OCI-LY7 (cell line): ENCODE measurements around the gene SLC30A1. TPM values are rescaled to one million over a fixed set of nuclear protein-coding genes. Genes with fewer than 3 reads are reported as not detected.

Experiments used
- BruUV-seq: library from RNA; stranded (reverse); fragments of 400-500 nt; replicated peaks from 2 replicates; lab custom pipeline; 2021; lab: Mats Ljungman, UMichigan
- CTCF ChIA-PET: fragments of 300-600 bp; sonication (Branson Sonifier 250); formaldehyde crosslinking; loops from one replicate; lab custom pipeline; 2022; ENCODE audit warnings: antibody characterized with exemption; ENCODE audit not compliant: unreplicated experiment; lab: Charles Lee
- POLR2A ChIA-PET: fragments of 300-600 bp; sonication (Branson Sonifier 250); formaldehyde crosslinking; loops from one replicate; lab custom pipeline; 2022; ENCODE audit warnings: antibody characterized with exemption; lab: Charles Lee
- DNase-seq: peaks from one replicate; pipeline ENCODE4 v3.0.0-alpha.2; 2015; ENCODE audit warnings: low spot score
- H2AFZ ChIP-seq: fragments of 200-600 bp; sonication (generic), shearing (Covaris generic); 2 replicates; pipeline ENCODE4 v1.6.1; 2014; ENCODE audit warnings: mild to moderate bottlenecking, antibody characterized with exemption, low read length, moderate library complexity
- H3K27ac ChIP-seq: fragments of 200-600 bp; sonication (generic); 2 replicates; pipeline ENCODE4 v1.5.1; 2014; ENCODE audit warnings: mixed run types, low read depth, mild to moderate bottlenecking, moderate library complexity, low read length, inconsistent platforms; ENCODE audit not compliant: poor library complexity, severe bottlenecking
- H3K36me3 ChIP-seq: fragments of 200-600 bp; sonication (generic); 2 replicates; pipeline ENCODE4 v1.6.1; 2014; ENCODE audit warnings: mild to moderate bottlenecking, antibody characterized with exemption, low read length, moderate library complexity, mixed read lengths; ENCODE audit not compliant: insufficient read depth
- H3K4me1 ChIP-seq: fragments of 200-600 bp; sonication (generic); 2 replicates; pipeline ENCODE4 v1.5.1; 2014; ENCODE audit warnings: mild to moderate bottlenecking, low read length; ENCODE audit not compliant: insufficient read depth, poor library complexity, severe bottlenecking
- H3K4me2 ChIP-seq: fragments of 200-600 bp; sonication (generic); 2 replicates; pipeline ENCODE4 v1.6.1; 2014; ENCODE audit warnings: mild to moderate bottlenecking, low read length
- H3K4me3 ChIP-seq: fragments of 200-600 bp; sonication (generic); 2 replicates; pipeline ENCODE4 v1.5.1; 2014; ENCODE audit warnings: mild to moderate bottlenecking, low read depth, low read length; ENCODE audit not compliant: poor library complexity, severe bottlenecking
- H3K79me2 ChIP-seq: fragments of 200-600 bp; sonication (generic); 2 replicates; pipeline ENCODE4 v1.6.1; 2016; ENCODE audit warnings: low read depth, mild to moderate bottlenecking, low read length, moderate library complexity, mixed read lengths; ENCODE audit not compliant: insufficient read depth
- H3K9me2 ChIP-seq: fragments of 200-600 bp; sonication (generic); 2 replicates; pipeline ENCODE4 v1.6.1; 2016; ENCODE audit warnings: mild to moderate bottlenecking, low read length, mixed read lengths; ENCODE audit not compliant: insufficient read depth
- H3K9me3 ChIP-seq: fragments of 200-600 bp; sonication (generic); 2 replicates; pipeline ENCODE4 v1.6.1; 2014; ENCODE audit warnings: mild to moderate bottlenecking, mixed run types, low read length, mixed read lengths
- H4K20me1 ChIP-seq: fragments of 200-600 bp; sonication (generic); 2 replicates; pipeline ENCODE4 v1.6.1; 2014; ENCODE audit warnings: mild to moderate bottlenecking, antibody characterized with exemption, low read length, moderate library complexity, mixed read lengths; ENCODE audit not compliant: insufficient read depth
- CTCF ChIP-seq: fragments of 200-600 bp; sonication (generic); conservative IDR thresholded peaks from 2 replicates; pipeline ENCODE4 v1.5.1; 2014; ENCODE audit warnings: mild to moderate bottlenecking, antibody characterized with exemption, low read length, moderate library complexity, mixed read lengths
- EZH2phosphoT487 ChIP-seq: fragments of 200-600 bp; sonication (generic); IDR thresholded peaks from 2 replicates; pipeline ENCODE4 v1.6.1; 2018; ENCODE audit warnings: low read depth, borderline replicate concordance, mild to moderate bottlenecking, mixed run types, antibody characterized with exemption, low read length, moderate library complexity, mixed read lengths
- intact Hi-C: fragments of 100-400 bp; cut with micrococcal nuclease; formaldehyde crosslinking; loops from one replicate; pipeline ENCODE4 v1.10.0; 2022; ENCODE audit not compliant: unreplicated experiment
- total RNA-seq, 2 experiments: library from RNA; depleted of rRNA in 1 of 2; stranded (reverse); fragments of >200 nt in 1 of 2; shearing (Covaris generic) in 1 of 2; gene quantifications; 2 replicates each; pipeline ENCODE4 v1.2.3, GENCODE V29; 2014 to 2022

Gene SLC30A1
- total RNA-seq, 2 experiments from 2014 or later = 6.1 to 7.9 TPM

- Histone ChIP-seq H3K9me2 (no peaks in the 10 kb centered on the region), H3K4me2 (peak overlapping the region; percentile 99), H2AFZ (no peak overlapping the region), H4K20me1 (peaks cover 12% of the 10 kb centered on the region), H3K4me3 (peak overlapping the region; percentile 83), H3K79me2 (peaks cover 25% of the 10 kb centered on the region), H3K36me3 (peaks cover 29% of the 10 kb centered on the region), H3K4me1 (peaks cover 29% of the 10 kb centered on the region), H3K9me3 (no peaks in the 10 kb centered on the region), H3K27ac (no peak overlapping the region)
- no peak for TF ChIP-seq CTCF
- TF ChIP-seq EZH2phosphoT487 = no peak
- BruUV-seq = no TSS peak
- DNase-seq = no peak
- POLR2A ChIA-PET = no interaction called here
- CTCF ChIA-PET = no interaction called here
- intact Hi-C loops = loop anchor here (1.0 to 10.0 kb wide), 4 partner anchors 73 to 1749 kb away; partner anchors contain the start of genes TRAF5 and UTP25
Measured at GRCh38 chr1:211576717-211577116, 2.2 kb downstream of the SLC30A1 start.

- CTCF ChIA-PET = interaction anchor here (0.6 kb wide), 1 partner anchor 339 kb away, joined by 3 read pairs; no protein-coding TSS in a partner anchor
- POLR2A ChIA-PET = no interaction called here
Measured at GRCh38 chr1:211574705-211575104, 4.3 kb downstream of the SLC30A1 start.

More at GRCh38 chr1:211574705-211575104, 4.3 kb downstream of the SLC30A1 start:
- Histone ChIP-seq H3K79me2 (peaks cover 25% of the 10 kb centered on the region), H3K36me3 (peaks cover 29% of the 10 kb centered on the region), H3K27ac (no peak overlapping the region), H2AFZ (no peak overlapping the region), H3K9me3 (no peaks in the 10 kb centered on the region), H4K20me1 (peaks cover 12% of the 10 kb centered on the region), H3K4me2 (no peak overlapping the region), H3K4me3 (no peak overlapping the region), H3K4me1 (peaks cover 10% of the 10 kb centered on the region), H3K9me2 (no peaks in the 10 kb centered on the region)
- intact Hi-C loops = loop anchor here (5.0 to 10.0 kb wide), 3 partner anchors 247 to 1747 kb away; partner anchors contain the start of genes TRAF5 and UTP25
- no peak for DNase-seq
- TF ChIP-seq EZH2phosphoT487 (no peak), CTCF (no peak)
- no TSS peak for BruUV-seq
